Neural progenitor cell (in vitro differentiated cells): ENCODE data around the gene POLR1C.

Source experiments
- CTCF ChIP-seq: fragments of 200-600 bp; sonication (generic); IDR thresholded peaks from 2 replicates; pipeline ENCODE4 v1.5.1; 2017; ENCODE audit warnings: antibody characterized with exemption, mild to moderate bottlenecking
- EZH2phosphoT487 ChIP-seq: fragments of 200-600 bp; sonication (generic); IDR thresholded peaks from 2 replicates; pipeline ENCODE4 v1.6.1; 2017; ENCODE audit warnings: antibody characterized with exemption

DNA sequence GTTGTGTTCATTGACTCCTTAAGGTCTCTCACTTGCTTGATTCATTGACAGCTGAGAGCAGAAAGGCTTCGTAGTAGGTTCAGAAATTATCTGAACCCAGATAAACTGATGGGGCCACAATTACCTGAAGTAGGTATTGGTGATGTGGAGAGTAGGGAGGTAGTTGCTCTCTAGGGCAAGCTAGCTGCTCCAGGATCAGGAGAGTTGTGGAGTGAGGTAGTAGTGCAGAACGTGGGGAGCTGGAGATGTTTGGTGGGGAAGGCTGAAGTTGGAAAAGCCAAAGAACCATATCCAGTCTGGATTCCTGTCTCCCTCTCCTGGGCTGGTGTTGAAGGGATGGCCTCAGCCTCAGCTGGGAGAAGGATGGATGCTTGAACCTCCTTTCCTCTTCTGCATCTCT is 23.7 kb upstream of the POLR1C start:
- TF ChIP-seq EZH2phosphoT487 (no peak), CTCF (no peak)
